HPDE6-E6E7 (cell line): ENCODE data around the gene NPC1.

Experiments
- DNase-seq: peaks from one replicate; pipeline ENCODE4 v3.0.0; 2011; ENCODE audit warnings: missing footprints; ENCODE audit errors: extremely low spot score

NPC1 gene

GRCh38 chr18:23487738-23488570 lies 98.4 kb downstream of the NPC1 start:
- DNase-seq = no peak

GRCh38 chr18:23485386-23485785 lies 100.9 kb downstream of the NPC1 start:
- DNase-seq = no peak

- no peak for DNase-seq
Observed at GRCh38 chr18:23484561-23485182, 101.6 kb downstream of the NPC1 start.
